B cell (primary cell): ENCODE data around the gene PEPD. TPM values are rescaled to one million over a fixed set of nuclear protein-coding genes. Genes with fewer than 3 reads are reported as not detected.

Source experiments
- ATAC-seq: fragments of 200-7000 bp; cut with Tn5 transposase; one replicate; pipeline ENCODE4 v1.10.0; 2021; ENCODE audit warnings: low read depth, mild to moderate bottlenecking, moderate number of reproducible peaks, moderate library complexity
- CTCF ChIA-PET: fragments of 350-600 bp; sonication (Branson Sonifier 250); formaldehyde crosslinking; loops from one replicate; lab custom pipeline; 2021; ENCODE audit warnings: antibody characterized with exemption, inconsistent platforms; lab: Charles Lee
- POLR2A ChIA-PET: fragments of 350-600 bp; sonication (Branson Sonifier 250); formaldehyde crosslinking; loops from one replicate; lab custom pipeline; 2021; ENCODE audit warnings: antibody characterized with exemption; lab: Charles Lee
- DNase-seq: peaks from one replicate; pipeline ENCODE4 v3.0.0; 2013
- H2AFZ ChIP-seq: 2 replicates; pipeline ENCODE4 v1.6.1; 2012; ENCODE audit warnings: mild to moderate bottlenecking, low read depth, low read length; ENCODE audit not compliant: insufficient read depth, poor library complexity, severe bottlenecking
- H3K27ac ChIP-seq, 2 donors: 1 replicate in 1 of 2; 2 replicates in 1 of 2; pipeline ENCODE4 v1.5.1; 2012 to 2013; ENCODE audit warnings: low read length in 2 of 2, mild to moderate bottlenecking in 2 of 2, moderate library complexity in 1 of 2
- H3K27me3 ChIP-seq, 4 experiments: fragments of 200-600 bp in 1 of 4; sonication (generic) in 1 of 4; replicated peaks in 1 of 4; 1 replicate in 2 of 4; 2 replicates in 2 of 4; pipeline versions ENCODE4 v1.6.1 to v1.7.0; 2013 to 2016; ENCODE audit warnings: low read length in 3 of 4, mild to moderate bottlenecking in 2 of 4, mixed read lengths in 1 of 4, moderate library complexity in 1 of 4; ENCODE audit not compliant: insufficient read depth in 4 of 4, control insufficient read depth in 3 of 4; ENCODE audit errors: control extremely low read depth in 1 of 4
- H3K36me3 ChIP-seq, 2 experiments: replicated peaks in 1 of 2; 1 replicate in 1 of 2; 2 replicates in 1 of 2; pipeline versions ENCODE4 v1.6.1 to v1.7.1; 2013; ENCODE audit warnings: low read length in 1 of 2; ENCODE audit not compliant: insufficient read depth in 2 of 2, control insufficient read depth in 1 of 2; ENCODE audit errors: control extremely low read depth in 1 of 2, extremely low read depth in 1 of 2
- H3K4me1 ChIP-seq, 2 donors: fragments of 200-600 bp in 1 of 2; sonication (generic) in 1 of 2; 1 replicate in 1 of 2; 2 replicates in 1 of 2; pipeline versions ENCODE4 v1.5.1 to v1.6.1; 2013 to 2017; ENCODE audit warnings: low read length in 2 of 2; ENCODE audit not compliant: control insufficient read depth in 2 of 2, insufficient read depth in 2 of 2
- H3K4me2 ChIP-seq: replicated peaks from 2 replicates; pipeline ENCODE3; 2012; ENCODE audit warnings: mild to moderate bottlenecking, low read depth, low read length; ENCODE audit not compliant: poor library complexity, severe bottlenecking
- H3K4me3 ChIP-seq, 5 experiments: fragments of 200-600 bp in 1 of 5; sonication (generic) in 1 of 5; 1 replicate in 3 of 5; 2 replicates in 2 of 5; pipeline versions ENCODE4 v1.5.1 to v1.7.0; 2011 to 2016; ENCODE audit warnings: low read length in 4 of 5, mild to moderate bottlenecking in 4 of 5, low read depth in 2 of 5, control low read depth in 1 of 5, moderate library complexity in 1 of 5; ENCODE audit not compliant: insufficient read depth in 1 of 5; ENCODE audit errors: control extremely low read depth in 1 of 5, extremely low read depth in 1 of 5
- H3K79me2 ChIP-seq: fragments of 200-600 bp; sonication (generic); one replicate; pipeline ENCODE4 v1.6.0; 2016; ENCODE audit warnings: low read length; ENCODE audit not compliant: control insufficient read depth, insufficient read depth
- H3K9ac ChIP-seq: fragments of 200-600 bp; sonication (generic); 2 replicates; pipeline ENCODE4 v1.6.1; 2017; ENCODE audit warnings: mild to moderate bottlenecking, low read length, moderate library complexity
- H3K9me3 ChIP-seq, 3 donors: one replicate each; pipeline versions ENCODE4 v1.6.1 to v1.7.1; 2013; ENCODE audit warnings: low read length in 2 of 3; ENCODE audit not compliant: control insufficient read depth in 2 of 3, insufficient read depth in 1 of 3; ENCODE audit errors: control extremely low read depth in 1 of 3
- H4K20me1 ChIP-seq: 2 replicates; pipeline ENCODE4 v1.6.0; 2012; ENCODE audit warnings: mild to moderate bottlenecking, low read length; ENCODE audit not compliant: insufficient read depth, control insufficient read depth, poor library complexity, severe bottlenecking
- H3K27ac Mint-ChIP-seq: one replicate; pipeline ENCODE4 v1.8.0; 2021; ENCODE audit warnings: mixed read lengths
- H3K27me3 Mint-ChIP-seq: one replicate; pipeline ENCODE4 v1.8.0; 2021; ENCODE audit warnings: mixed read lengths
- H3K4me1 Mint-ChIP-seq: one replicate; pipeline ENCODE4 v1.8.0; 2021; ENCODE audit warnings: mixed read lengths
- H3K4me3 Mint-ChIP-seq: one replicate; pipeline ENCODE4 v1.8.0; 2021; ENCODE audit warnings: mixed read lengths
- H3K9me3 Mint-ChIP-seq: one replicate; pipeline ENCODE4 v1.8.0; 2022; ENCODE audit warnings: mixed read lengths; ENCODE audit not compliant: insufficient read depth
- EZH2 ChIP-seq: IDR thresholded peaks from 2 replicates; pipeline ENCODE4 v1.6.1; 2012; ENCODE audit warnings: borderline replicate concordance, low read depth, mild to moderate bottlenecking, moderate library complexity, low read length; ENCODE audit not compliant: insufficient read depth, poor library complexity, severe bottlenecking
- WGBS: methylation state at CpG from one replicate; pipeline ENCODE4 v1.1.5; 2013; ENCODE audit warnings: missing lambda C conversion rate; ENCODE audit not compliant: insufficient coverage; 5-methylcytosine and 5-hydroxymethylcytosine counted together
- intact Hi-C: fragments of 100-400 bp; cut with micrococcal nuclease; formaldehyde crosslinking; loops from one replicate; pipeline ENCODE4 v1.10.0; 2022
- polyA plus RNA-seq: library from polyadenylated mRNA; depleted of rRNA; stranded (reverse); fragments of >200 nt; gene quantifications from 2 replicates; pipeline ENCODE4 v1.2.3, GENCODE V29; 2012
- total RNA-seq, 2 donors: library from RNA; stranded (reverse); fragments of 120-200 nt in 1 of 2; gene quantifications; 1 replicate in 1 of 2; 2 replicates in 1 of 2; pipeline versions ENCODE4 v1.2.3 to v1.2.4, GENCODE V29; 2013 to 2022
- TF ChIP-seq, protein P1 (sequence below): fragments of 200-600 bp; IDR thresholded peaks from one replicate; pipeline ENCODE4 v1.8.0; 2022; ENCODE audit warnings: antibody characterized with exemption, mild to moderate bottlenecking

PEPD gene
- total and polyA plus RNA-seq, 2 donors (not counting 1 experiment from before 2014, with no cell fraction given), result 36.4 to 42.7 TPM

DNA sequence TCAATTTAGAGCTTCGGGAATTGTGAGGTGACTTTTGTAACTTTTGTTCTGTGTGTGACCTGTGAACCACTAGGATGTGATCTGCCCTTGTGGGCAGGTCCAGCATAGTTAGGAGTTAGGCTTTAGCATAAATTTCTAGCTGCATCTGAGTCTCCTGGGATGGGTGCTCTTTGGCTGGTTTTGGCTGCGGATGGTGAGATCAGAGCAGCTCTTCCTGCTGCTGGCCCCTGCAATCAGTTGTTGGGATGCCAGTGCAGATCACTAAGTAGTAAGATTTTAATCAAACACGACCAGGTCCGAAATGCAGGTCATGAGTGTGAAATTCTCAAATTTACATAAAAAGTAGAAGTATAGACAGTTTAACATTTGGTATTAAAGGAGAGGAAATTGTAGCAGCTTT is 139.6 kb downstream of the PEPD start:
- Mint-ChIP-seq H3K27ac (no peak overlapping the region), H3K4me1 (peaks cover 31% of the 10 kb centered on the region), H3K4me3 (no peak overlapping the region), H3K9me3 (no peaks in the 10 kb centered on the region), H3K27me3 (no peaks in the 10 kb centered on the region)
- intact Hi-C loops, result no loop called here
- H3K9me3 ChIP-seq, result no peaks in the 10 kb centered on the region
- ChIA-PET CTCF (interaction anchor here (1.0 to 1.6 kb wide), 2 partner anchors 144 to 146 kb away, joined by 3 to 6 read pairs; no protein-coding TSS in a partner anchor), POLR2A (no interaction called here)
- H3K9ac ChIP-seq, result no peak overlapping the region
- no peak overlapping the region for H3K27ac ChIP-seq
- ATAC-seq (no peak), DNase-seq (no peak)
- WGBS, result 93% methylated on average over 2 of the region's 4 CpGs
- H4K20me1 ChIP-seq, result peaks cover 63% of the 10 kb centered on the region
- H3K27me3 ChIP-seq, result no peaks in the 10 kb centered on the region
- H3K4me2 ChIP-seq, result no peak overlapping the region
- H3K79me2 ChIP-seq, result peaks cover 60% of the 10 kb centered on the region
- TF ChIP-seq EZH2, result no peak
- TF ChIP-seq, protein P1, sequence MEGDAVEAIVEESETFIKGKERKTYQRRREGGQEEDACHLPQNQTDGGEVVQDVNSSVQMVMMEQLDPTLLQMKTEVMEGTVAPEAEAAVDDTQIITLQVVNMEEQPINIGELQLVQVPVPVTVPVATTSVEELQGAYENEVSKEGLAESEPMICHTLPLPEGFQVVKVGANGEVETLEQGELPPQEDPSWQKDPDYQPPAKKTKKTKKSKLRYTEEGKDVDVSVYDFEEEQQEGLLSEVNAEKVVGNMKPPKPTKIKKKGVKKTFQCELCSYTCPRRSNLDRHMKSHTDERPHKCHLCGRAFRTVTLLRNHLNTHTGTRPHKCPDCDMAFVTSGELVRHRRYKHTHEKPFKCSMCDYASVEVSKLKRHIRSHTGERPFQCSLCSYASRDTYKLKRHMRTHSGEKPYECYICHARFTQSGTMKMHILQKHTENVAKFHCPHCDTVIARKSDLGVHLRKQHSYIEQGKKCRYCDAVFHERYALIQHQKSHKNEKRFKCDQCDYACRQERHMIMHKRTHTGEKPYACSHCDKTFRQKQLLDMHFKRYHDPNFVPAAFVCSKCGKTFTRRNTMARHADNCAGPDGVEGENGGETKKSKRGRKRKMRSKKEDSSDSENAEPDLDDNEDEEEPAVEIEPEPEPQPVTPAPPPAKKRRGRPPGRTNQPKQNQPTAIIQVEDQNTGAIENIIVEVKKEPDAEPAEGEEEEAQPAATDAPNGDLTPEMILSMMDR, result no peak
- no peaks in the 10 kb centered on the region for H3K4me1 ChIP-seq
- H3K36me3 ChIP-seq, result peaks cover 0 to 11% of the 10 kb centered on the region in 2 experiments
- H3K4me3 ChIP-seq, result no peak overlapping the region
- H2AFZ ChIP-seq, result no peak overlapping the region

DNA sequence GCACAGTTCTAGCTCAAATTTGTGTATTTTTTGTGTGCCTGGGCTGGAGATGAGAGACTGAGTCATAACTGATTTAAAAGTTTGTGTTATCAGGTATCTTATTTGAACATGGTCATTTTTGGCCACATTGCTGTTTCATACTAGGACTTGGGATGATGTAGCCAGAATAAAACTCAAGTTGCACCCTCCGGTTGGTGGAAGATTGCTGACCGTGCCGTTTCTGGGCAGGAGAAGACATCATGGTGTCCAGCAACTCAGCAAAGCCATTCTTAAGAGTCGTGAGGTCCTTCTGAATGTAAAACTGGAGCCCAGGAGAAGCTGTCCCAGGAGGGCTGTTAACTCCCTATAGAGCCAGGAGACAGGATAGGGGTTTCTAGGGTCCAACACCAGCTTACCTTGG is 140.5 kb downstream of the PEPD start:
- H3K27me3 ChIP-seq, result no peaks in the 10 kb centered on the region
- DNase-seq (no peak), ATAC-seq (no peak)
- Mint-ChIP-seq H3K4me3 (no peak overlapping the region), H3K4me1 (peaks cover 38% of the 10 kb centered on the region), H3K27me3 (no peaks in the 10 kb centered on the region), H3K9me3 (no peaks in the 10 kb centered on the region), H3K27ac (no peak overlapping the region)
- no peak for TF ChIP-seq EZH2
- TF ChIP-seq, protein P1, result no peak
- no peak overlapping the region for H2AFZ ChIP-seq
- intact Hi-C loops, result no loop called here
- 100% methylated on average over 4 of the region's 4 CpGs for WGBS
- H3K9me3 ChIP-seq, result no peaks in the 10 kb centered on the region
- H3K9ac ChIP-seq, result no peak overlapping the region
- peaks cover 0 to 11% of the 10 kb centered on the region in 2 experiments for H3K36me3 ChIP-seq
- no peak overlapping the region for H3K4me3 ChIP-seq
- ChIA-PET CTCF (interaction anchor here (1.0 to 1.6 kb wide), 2 partner anchors 143 to 145 kb away, joined by 3 to 6 read pairs; no protein-coding TSS in a partner anchor), POLR2A (no interaction called here)
- peaks cover 69% of the 10 kb centered on the region for H3K79me2 ChIP-seq
- peaks cover 72% of the 10 kb centered on the region for H4K20me1 ChIP-seq
- H3K27ac ChIP-seq, result no peak overlapping the region
- no peak overlapping the region for H3K4me2 ChIP-seq
- H3K4me1 ChIP-seq, result no peaks in the 10 kb centered on the region
